ENCODE data around the gene LZTFL1.

The LZTFL1 gene

GRCh38 chr3:45775571-45776300 lies 66.2 kb downstream of the LZTFL1 start:
- Histone ChIP-seq H3K27me3 (peaks cover 5% of the 10 kb centered on the region), H3K4me1 (ENCODE audit: control insufficient read depth in 1 of 2, insufficient read depth in 1 of 2, low read depth in 1 of 2, low read length in 1 of 2) (no peaks in the 10 kb centered on the region), H3K9me3 (no peaks in the 10 kb centered on the region), H3K4me3 (ENCODE audit: low read depth in 1 of 2, low read length in 1 of 2) (no peak overlapping the region), H3K27ac (no peak overlapping the region), H3K36me3 (no peaks in the 10 kb centered on the region)
- TF ChIP-seq, protein P1, sequence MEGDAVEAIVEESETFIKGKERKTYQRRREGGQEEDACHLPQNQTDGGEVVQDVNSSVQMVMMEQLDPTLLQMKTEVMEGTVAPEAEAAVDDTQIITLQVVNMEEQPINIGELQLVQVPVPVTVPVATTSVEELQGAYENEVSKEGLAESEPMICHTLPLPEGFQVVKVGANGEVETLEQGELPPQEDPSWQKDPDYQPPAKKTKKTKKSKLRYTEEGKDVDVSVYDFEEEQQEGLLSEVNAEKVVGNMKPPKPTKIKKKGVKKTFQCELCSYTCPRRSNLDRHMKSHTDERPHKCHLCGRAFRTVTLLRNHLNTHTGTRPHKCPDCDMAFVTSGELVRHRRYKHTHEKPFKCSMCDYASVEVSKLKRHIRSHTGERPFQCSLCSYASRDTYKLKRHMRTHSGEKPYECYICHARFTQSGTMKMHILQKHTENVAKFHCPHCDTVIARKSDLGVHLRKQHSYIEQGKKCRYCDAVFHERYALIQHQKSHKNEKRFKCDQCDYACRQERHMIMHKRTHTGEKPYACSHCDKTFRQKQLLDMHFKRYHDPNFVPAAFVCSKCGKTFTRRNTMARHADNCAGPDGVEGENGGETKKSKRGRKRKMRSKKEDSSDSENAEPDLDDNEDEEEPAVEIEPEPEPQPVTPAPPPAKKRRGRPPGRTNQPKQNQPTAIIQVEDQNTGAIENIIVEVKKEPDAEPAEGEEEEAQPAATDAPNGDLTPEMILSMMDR (IDR thresholded peaks at IDR 0.05): no peak

DNA sequence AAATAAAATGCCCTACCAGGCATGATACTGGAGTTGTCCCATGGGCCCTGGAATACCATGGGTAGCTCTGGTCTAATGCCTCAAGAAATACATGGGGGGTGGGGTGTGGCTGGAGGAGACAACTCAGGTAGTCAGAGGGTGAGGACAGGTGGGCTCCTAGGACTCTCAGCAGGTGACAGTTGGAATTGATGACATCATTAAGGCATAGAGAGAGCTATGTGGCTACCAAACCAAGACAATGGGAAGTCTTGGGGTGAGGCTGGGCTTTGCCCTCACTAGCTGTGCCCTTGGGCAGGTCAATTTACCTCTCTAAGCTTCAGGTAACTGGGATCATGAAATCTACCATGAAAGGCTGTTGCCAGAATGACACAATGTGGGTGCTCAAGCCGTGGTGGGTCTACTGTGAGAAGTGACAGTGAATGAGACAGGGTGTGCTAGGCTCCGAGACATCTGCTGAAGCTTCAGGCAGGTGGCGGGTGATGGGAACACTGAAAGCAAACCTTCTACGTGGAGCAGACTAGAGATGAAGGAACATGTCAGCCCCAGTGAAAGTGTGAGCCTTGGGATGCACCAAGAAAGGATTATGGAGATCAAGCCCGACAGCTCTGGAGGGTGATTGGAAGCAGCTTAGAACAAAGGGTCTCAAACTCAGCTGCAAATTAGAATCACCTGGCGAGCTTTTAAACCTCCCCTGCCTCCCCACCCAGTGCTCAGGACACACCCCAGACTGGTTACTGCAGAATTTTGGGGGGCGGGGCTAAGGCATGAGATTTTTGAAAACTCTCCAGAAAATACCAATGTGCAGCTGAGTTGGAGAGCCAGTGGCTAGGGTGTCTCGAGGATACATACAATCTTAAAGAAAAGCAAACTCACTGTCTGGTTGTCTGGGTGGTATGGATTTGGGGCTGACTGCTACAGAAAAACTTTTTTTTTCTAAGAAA lies 67.1 kb downstream of the LZTFL1 start:
- no peak overlapping the region for H3K4me3 ChIP-seq (ENCODE audit: low read depth in 1 of 2, low read length in 1 of 2)
- H3K36me3 ChIP-seq: no peaks in the 10 kb centered on the region
- H3K9me3 ChIP-seq: no peaks in the 10 kb centered on the region
- H3K27ac ChIP-seq: no peak overlapping the region
- H3K27me3 ChIP-seq: peaks cover 13% of the 10 kb centered on the region
- no peaks in the 10 kb centered on the region for H3K4me1 ChIP-seq (ENCODE audit: control insufficient read depth in 1 of 2, insufficient read depth in 1 of 2, low read depth in 1 of 2, low read length in 1 of 2)
- TF ChIP-seq, protein P1 (IDR thresholded peaks at IDR 0.05): no peak

- Histone ChIP-seq H3K4me1 (ENCODE audit: control insufficient read depth in 1 of 2, insufficient read depth in 1 of 2, low read depth in 1 of 2, low read length in 1 of 2) (no peaks in the 10 kb centered on the region), H3K36me3 (no peaks in the 10 kb centered on the region), H3K27me3 (peaks cover 22% of the 10 kb centered on the region), H3K9me3 (no peaks in the 10 kb centered on the region), H3K4me3 (ENCODE audit: low read depth in 1 of 2, low read length in 1 of 2) (no peak overlapping the region), H3K27ac (no peak overlapping the region)
- TF ChIP-seq, protein P1 (IDR thresholded peaks at IDR 0.05): no peak
Observed at GRCh38 chr3:45773714-45774449, 68.0 kb downstream of the LZTFL1 start.
